Measurements from ENCODE around the gene ARMH4.

GRCh38 chr14:58143106-58143505, 8.9 kb downstream of the ARMH4 start:
- TF ChIP-seq CTCF (IDR thresholded peaks at IDR 0.05) (no peak), EZH2 (IDR thresholded peaks at IDR 0.05; ENCODE audit: borderline replicate concordance, insufficient read depth, low read depth, low read length, poor library complexity, severe bottlenecking) (no peak)

All from B cell (primary cell).